ENCODE results near the gene NUDT15.

GRCh38 chr13:47999973-48000372 lies 37.6 kb upstream of the NUDT15 start:
- TF ChIP-seq POLR2AphosphoS5 (IDR thresholded peaks at IDR 0.05) (no peak), POLR2A (IDR thresholded peaks at IDR 0.05) (no peak), EP300 (IDR thresholded peaks at IDR 0.05) (no peak)
- TF ChIP-seq, protein P1, sequence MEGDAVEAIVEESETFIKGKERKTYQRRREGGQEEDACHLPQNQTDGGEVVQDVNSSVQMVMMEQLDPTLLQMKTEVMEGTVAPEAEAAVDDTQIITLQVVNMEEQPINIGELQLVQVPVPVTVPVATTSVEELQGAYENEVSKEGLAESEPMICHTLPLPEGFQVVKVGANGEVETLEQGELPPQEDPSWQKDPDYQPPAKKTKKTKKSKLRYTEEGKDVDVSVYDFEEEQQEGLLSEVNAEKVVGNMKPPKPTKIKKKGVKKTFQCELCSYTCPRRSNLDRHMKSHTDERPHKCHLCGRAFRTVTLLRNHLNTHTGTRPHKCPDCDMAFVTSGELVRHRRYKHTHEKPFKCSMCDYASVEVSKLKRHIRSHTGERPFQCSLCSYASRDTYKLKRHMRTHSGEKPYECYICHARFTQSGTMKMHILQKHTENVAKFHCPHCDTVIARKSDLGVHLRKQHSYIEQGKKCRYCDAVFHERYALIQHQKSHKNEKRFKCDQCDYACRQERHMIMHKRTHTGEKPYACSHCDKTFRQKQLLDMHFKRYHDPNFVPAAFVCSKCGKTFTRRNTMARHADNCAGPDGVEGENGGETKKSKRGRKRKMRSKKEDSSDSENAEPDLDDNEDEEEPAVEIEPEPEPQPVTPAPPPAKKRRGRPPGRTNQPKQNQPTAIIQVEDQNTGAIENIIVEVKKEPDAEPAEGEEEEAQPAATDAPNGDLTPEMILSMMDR (IDR thresholded peaks at IDR 0.05), result no peak

All from stomach (tissue), 4 donors.